Fibroblast of lung (primary cell): ENCODE results near the gene POLR1C.

Source experiments
- CTCF ChIP-seq, 2 donors: IDR thresholded peaks in 1 of 2; conservative IDR thresholded peaks in 1 of 2; 1 replicate in 1 of 2; 2 replicates in 1 of 2; pipeline ENCODE4 v1.5.1; 2011 to 2012; ENCODE audit warnings: low read length in 2 of 2, control low read depth in 1 of 2, inconsistent platforms in 1 of 2, low read depth in 1 of 2, mild to moderate bottlenecking in 1 of 2
- EZH2 ChIP-seq: IDR thresholded peaks from 2 replicates; pipeline ENCODE4 v1.5.1; 2012; ENCODE audit warnings: low read length, control low read depth, mild to moderate bottlenecking; ENCODE audit errors: missing control alignments

- TF ChIP-seq CTCF (conservative IDR thresholded peaks at IDR 0.05 in 1 of 2, IDR thresholded peaks at IDR 0.05 in 1 of 2; ENCODE audit: low read depth in 1 of 2, low read length in 2 of 2): no peak
- TF ChIP-seq EZH2: no peak
These were observed 13.4 kb upstream of the POLR1C start for GRCh38 chr6:43503443-43503842.
